Neural progenitor cell (in vitro differentiated cells): ENCODE data around the gene PCNT. TPM values are rescaled to one million over a fixed set of nuclear protein-coding genes. Genes with fewer than 3 reads are reported as not detected.

Source experiments
- DNase-seq: peaks from one replicate; pipeline ENCODE4 v3.0.0-alpha.2; 2016; ENCODE audit warnings: low spot score
- H2AFZ ChIP-seq: fragments of 200-600 bp; sonication (generic); replicated peaks from 2 replicates; pipeline ENCODE4 v1.6.1; 2016; ENCODE audit warnings: antibody characterized with exemption
- H3F3A ChIP-seq: fragments of 200-600 bp; sonication (generic); 2 replicates; pipeline ENCODE4 v1.6.1; 2016; ENCODE audit warnings: antibody characterized with exemption, low read depth
- H3K27ac ChIP-seq: fragments of 200-600 bp; sonication (generic); 2 replicates; pipeline ENCODE4 v1.5.1; 2016; ENCODE audit warnings: mild to moderate bottlenecking
- H3K27me3 ChIP-seq: fragments of 200-600 bp; sonication (generic); 2 replicates; pipeline ENCODE4 v1.6.1; 2016; ENCODE audit warnings: mild to moderate bottlenecking, moderate library complexity
- H3K36me3 ChIP-seq: fragments of 200-600 bp; sonication (generic); 2 replicates; pipeline ENCODE4 v1.5.1; 2016
- H3K4me1 ChIP-seq: fragments of 200-600 bp; sonication (generic); 2 replicates; pipeline ENCODE4 v1.6.1; 2016; ENCODE audit warnings: mixed run types
- H3K4me2 ChIP-seq: fragments of 200-600 bp; sonication (generic); 2 replicates; pipeline ENCODE4 v1.6.1; 2016
- H3K4me3 ChIP-seq: fragments of 200-600 bp; sonication (generic); 2 replicates; pipeline ENCODE4 v1.5.1; 2016
- H3K79me2 ChIP-seq: fragments of 200-600 bp; sonication (generic); 2 replicates; pipeline ENCODE4 v1.6.1; 2016; ENCODE audit warnings: low read depth
- H3K9ac ChIP-seq: fragments of 200-600 bp; sonication (generic); 2 replicates; pipeline ENCODE4 v1.6.1; 2016
- H3K9me3 ChIP-seq: fragments of 200-600 bp; sonication (generic); 2 replicates; pipeline ENCODE4 v1.5.1; 2016; ENCODE audit warnings: low read depth
- H4K20me1 ChIP-seq: fragments of 200-600 bp; sonication (generic); 2 replicates; pipeline ENCODE4 v1.6.1; 2016; ENCODE audit warnings: low read depth
- H3K27ac Mint-ChIP-seq: 3 replicates; pipeline ENCODE4 v1.8.0; 2021; ENCODE audit warnings: mixed read lengths
- H3K27me3 Mint-ChIP-seq: 2 replicates; pipeline ENCODE4 v1.8.0; 2022; ENCODE audit warnings: low read depth, mild to moderate bottlenecking, inconsistent platforms, moderate library complexity, mixed read lengths; ENCODE audit not compliant: insufficient read depth
- H3K36me3 Mint-ChIP-seq: 3 replicates; pipeline ENCODE4 v1.8.0; 2021; ENCODE audit warnings: mixed read lengths
- H3K4me1 Mint-ChIP-seq: 3 replicates; pipeline ENCODE4 v1.8.0; 2021; ENCODE audit warnings: mixed read lengths
- H3K4me3 Mint-ChIP-seq: 3 replicates; pipeline ENCODE4 v1.8.0; 2021; ENCODE audit warnings: mild to moderate bottlenecking, moderate library complexity, mixed read lengths
- H3K9me3 Mint-ChIP-seq: 3 replicates; pipeline ENCODE4 v1.8.0; 2020; ENCODE audit warnings: mixed read lengths
- CTCF ChIP-seq: fragments of 200-600 bp; sonication (generic); IDR thresholded peaks from 2 replicates; pipeline ENCODE4 v1.5.1; 2017; ENCODE audit warnings: antibody characterized with exemption, mild to moderate bottlenecking
- EZH2 ChIP-seq: fragments of 200-600 bp; sonication (generic); IDR thresholded peaks from 2 replicates; pipeline ENCODE4 v1.6.1; 2017; ENCODE audit warnings: antibody characterized with exemption, mild to moderate bottlenecking, moderate library complexity
- EZH2phosphoT487 ChIP-seq: fragments of 200-600 bp; sonication (generic); IDR thresholded peaks from 2 replicates; pipeline ENCODE4 v1.6.1; 2017; ENCODE audit warnings: antibody characterized with exemption
- total RNA-seq: library from RNA; depleted of rRNA; stranded (reverse); fragments of >200 nt; gene quantifications from 2 replicates; pipeline ENCODE4 v1.2.3, GENCODE V29; 2015; ENCODE audit warnings: low replicate concordance

Gene PCNT
- total RNA-seq, 1 donor from 2014 or later, result 42.0 TPM

- Mint-ChIP-seq H3K27me3 (peaks cover 5% of the 10 kb centered on the region), H3K9me3 (no peaks in the 10 kb centered on the region), H3K27ac (no peak overlapping the region), H3K4me3 (peak overlapping the region; percentile 78), H3K4me1 (peaks cover 30% of the 10 kb centered on the region), H3K36me3 (peaks cover 10% of the 10 kb centered on the region)
- no peaks in the 10 kb centered on the region for H3K27me3 ChIP-seq
- no peaks in the 10 kb centered on the region for H3K9me3 ChIP-seq
- H3K27ac ChIP-seq, result no peak overlapping the region
- peaks cover 58% of the 10 kb centered on the region for H3K79me2 ChIP-seq
- H3K4me1 ChIP-seq, result peaks cover 29% of the 10 kb centered on the region
- no peak overlapping the region for H2AFZ ChIP-seq
- peaks cover 65% of the 10 kb centered on the region for H4K20me1 ChIP-seq
- TF ChIP-seq EZH2 (no peak), CTCF (no peak), EZH2phosphoT487 (no peak)
- H3K4me3 ChIP-seq, result peak overlapping the region; percentile 99
- H3K9ac ChIP-seq, result no peak overlapping the region
- no peak for DNase-seq
- peak overlapping the region; percentile 99 for H3K4me2 ChIP-seq
- H3K36me3 ChIP-seq, result no peaks in the 10 kb centered on the region
- peaks cover 33% of the 10 kb centered on the region for H3F3A ChIP-seq
Observed at GRCh38 chr21:46320331-46320801, 3.6 kb upstream of the PCNT start.

- peaks cover 19% of the 10 kb centered on the region for H3K36me3 Mint-ChIP-seq
- H3K27ac Mint-ChIP-seq, result peak overlapping the region; percentile 96
- peak overlapping the region; percentile 89 for H3K9ac ChIP-seq
- H4K20me1 ChIP-seq, result peaks cover 55% of the 10 kb centered on the region
- no peaks in the 10 kb centered on the region for H3K27me3 ChIP-seq
- H3K9me3 Mint-ChIP-seq, result no peaks in the 10 kb centered on the region
- H3K9me3 ChIP-seq, result no peaks in the 10 kb centered on the region
- peak; percentile 47 for DNase-seq
- H3K4me3 Mint-ChIP-seq, result peak overlapping the region; percentile 99
- peaks cover 40% of the 10 kb centered on the region for H3K4me1 ChIP-seq
- TF ChIP-seq EZH2phosphoT487 (no peak), CTCF (no peak), EZH2 (no peak)
- H3K27me3 Mint-ChIP-seq, result peaks cover 11% of the 10 kb centered on the region
- H3K27ac ChIP-seq, result no peak overlapping the region
- peaks cover 42% of the 10 kb centered on the region for H3K4me1 Mint-ChIP-seq
- H2AFZ ChIP-seq, result no peak overlapping the region
- H3K4me2 ChIP-seq, result peak overlapping the region; percentile 99
- H3F3A ChIP-seq, result peaks cover 38% of the 10 kb centered on the region
- H3K36me3 ChIP-seq, result no peaks in the 10 kb centered on the region
- peak overlapping the region; percentile 99 for H3K4me3 ChIP-seq
- H3K79me2 ChIP-seq, result peaks cover 76% of the 10 kb centered on the region
Observed at GRCh38 chr21:46322351-46323226, 1.4 kb upstream of the PCNT start.

GRCh38 chr21:46323227-46323709 lies 688 bp upstream of the PCNT start:
- no peak overlapping the region for H2AFZ ChIP-seq
- peaks cover 83% of the 10 kb centered on the region for H3K79me2 ChIP-seq
- Mint-ChIP-seq H3K4me1 (peaks cover 42% of the 10 kb centered on the region), H3K36me3 (peaks cover 20% of the 10 kb centered on the region), H3K27me3 (peaks cover 11% of the 10 kb centered on the region), H3K4me3 (peak overlapping the region; percentile 99), H3K9me3 (no peaks in the 10 kb centered on the region), H3K27ac (peak overlapping the region; percentile 96)
- H3K4me1 ChIP-seq, result peaks cover 35% of the 10 kb centered on the region
- H3K36me3 ChIP-seq, result no peaks in the 10 kb centered on the region
- peak overlapping the region; percentile 89 for H3K9ac ChIP-seq
- TF ChIP-seq EZH2phosphoT487 (no peak), CTCF (no peak), EZH2 (no peak)
- DNase-seq, result peak; percentile 52
- H3K27me3 ChIP-seq, result no peaks in the 10 kb centered on the region
- H3K9me3 ChIP-seq, result no peaks in the 10 kb centered on the region
- peak overlapping the region; percentile 99 for H3K4me3 ChIP-seq
- H3F3A ChIP-seq, result peaks cover 38% of the 10 kb centered on the region
- H3K4me2 ChIP-seq, result peak overlapping the region; percentile 99
- peaks cover 49% of the 10 kb centered on the region for H4K20me1 ChIP-seq
- H3K27ac ChIP-seq, result peak overlapping the region; percentile 43
